D721Med (cell line): ENCODE data around the gene KLF15.

Experiments
- DNase-seq: peaks from one replicate; pipeline ENCODE4 v3.0.0; 2011; ENCODE audit warnings: low spot score; ENCODE audit not compliant: insufficient read length
- FAIRE-seq: peaks from 2 replicates; lab custom pipeline; 2011; peaks lifted over from hg19 to GRCh38; lab: Jason Lieb, UNC
- TF ChIP-seq, protein P1 (sequence below): IDR thresholded peaks from 2 replicates; pipeline ENCODE4 v1.5.1; 2012; ENCODE audit warnings: mild to moderate bottlenecking, control low read depth; ENCODE audit not compliant: insufficient read depth; ENCODE audit errors: missing control alignments

Gene KLF15

DNA sequence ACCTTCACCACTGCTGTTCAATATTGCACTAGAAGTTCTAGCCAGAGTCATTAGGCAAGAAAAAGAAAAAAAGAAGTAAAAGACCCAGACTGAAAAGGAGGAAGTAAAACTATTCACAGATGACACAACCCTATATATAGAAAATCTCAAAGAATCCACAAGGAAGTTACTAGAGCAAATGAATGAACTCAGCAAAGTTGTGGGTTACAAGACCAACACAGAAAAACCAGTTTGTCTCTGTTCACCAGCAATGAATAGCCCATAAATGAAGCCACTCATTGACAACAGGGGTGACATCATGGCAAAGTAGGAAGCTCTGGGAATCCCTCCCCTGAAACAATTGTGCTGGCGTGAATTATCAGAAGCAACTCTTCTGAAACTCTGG, 42.1 kb upstream of the KLF15 start:
- DNase-seq (no peak), FAIRE-seq (no peak)
- TF ChIP-seq, protein P1, sequence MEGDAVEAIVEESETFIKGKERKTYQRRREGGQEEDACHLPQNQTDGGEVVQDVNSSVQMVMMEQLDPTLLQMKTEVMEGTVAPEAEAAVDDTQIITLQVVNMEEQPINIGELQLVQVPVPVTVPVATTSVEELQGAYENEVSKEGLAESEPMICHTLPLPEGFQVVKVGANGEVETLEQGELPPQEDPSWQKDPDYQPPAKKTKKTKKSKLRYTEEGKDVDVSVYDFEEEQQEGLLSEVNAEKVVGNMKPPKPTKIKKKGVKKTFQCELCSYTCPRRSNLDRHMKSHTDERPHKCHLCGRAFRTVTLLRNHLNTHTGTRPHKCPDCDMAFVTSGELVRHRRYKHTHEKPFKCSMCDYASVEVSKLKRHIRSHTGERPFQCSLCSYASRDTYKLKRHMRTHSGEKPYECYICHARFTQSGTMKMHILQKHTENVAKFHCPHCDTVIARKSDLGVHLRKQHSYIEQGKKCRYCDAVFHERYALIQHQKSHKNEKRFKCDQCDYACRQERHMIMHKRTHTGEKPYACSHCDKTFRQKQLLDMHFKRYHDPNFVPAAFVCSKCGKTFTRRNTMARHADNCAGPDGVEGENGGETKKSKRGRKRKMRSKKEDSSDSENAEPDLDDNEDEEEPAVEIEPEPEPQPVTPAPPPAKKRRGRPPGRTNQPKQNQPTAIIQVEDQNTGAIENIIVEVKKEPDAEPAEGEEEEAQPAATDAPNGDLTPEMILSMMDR: no peak

- no peak for DNase-seq
- TF ChIP-seq, protein P1: no peak
- no peak for FAIRE-seq
Observed at GRCh38 chr3:126398423-126399350, 41.5 kb upstream of the KLF15 start.

DNA sequence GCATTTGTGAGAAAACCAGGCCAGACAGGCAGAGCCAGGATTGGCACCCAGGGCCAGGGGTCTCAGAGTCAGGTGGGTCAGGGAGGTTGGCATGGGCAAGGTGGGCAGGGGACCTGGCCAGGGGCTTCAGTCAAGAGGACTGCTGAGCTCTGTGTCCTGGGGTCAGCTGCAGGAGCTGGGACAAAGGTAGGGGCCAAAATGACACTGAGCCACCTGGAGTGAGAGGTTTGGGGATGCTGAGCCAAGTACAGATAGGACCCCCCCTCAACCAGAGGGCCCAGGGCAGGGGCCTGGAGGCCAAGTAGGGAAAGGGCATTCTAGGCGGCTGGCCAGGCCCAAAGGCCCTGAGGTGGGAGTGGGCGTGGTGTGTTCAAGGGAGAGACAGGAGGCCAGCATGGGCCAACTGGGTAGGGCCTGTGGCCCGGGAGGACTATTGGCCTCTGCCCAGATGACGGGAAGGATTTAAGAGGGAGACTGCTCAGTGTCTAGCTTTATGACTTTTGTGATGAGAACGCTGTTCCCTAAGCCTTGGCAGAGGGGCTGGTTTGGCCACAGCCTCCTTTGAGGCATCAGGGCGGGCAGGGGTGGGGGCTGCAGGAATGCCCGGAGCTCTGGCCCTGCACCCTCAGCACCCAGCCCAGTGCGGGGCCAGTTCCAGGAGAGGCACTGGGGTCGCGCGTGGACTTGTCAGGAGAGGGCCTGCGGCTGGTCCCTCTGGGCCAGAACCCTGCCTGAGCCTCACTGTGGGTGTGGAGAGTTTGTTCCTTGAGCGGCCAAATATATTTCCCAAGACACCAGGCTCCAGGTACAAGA, 40.6 kb upstream of the KLF15 start:
- no peak for DNase-seq
- TF ChIP-seq, protein P1: no peak
- no peak for FAIRE-seq

GRCh38 chr3:126396536-126396935, 39.3 kb upstream of the KLF15 start:
- FAIRE-seq: no peak
- TF ChIP-seq, protein P1: no peak

GRCh38 chr3:126395846-126396513, 38.8 kb upstream of the KLF15 start:
- FAIRE-seq (no peak), DNase-seq (no peak)

More at GRCh38 chr3:126396536-126396935, 39.3 kb upstream of the KLF15 start:
- DNase-seq: no peak

DNA sequence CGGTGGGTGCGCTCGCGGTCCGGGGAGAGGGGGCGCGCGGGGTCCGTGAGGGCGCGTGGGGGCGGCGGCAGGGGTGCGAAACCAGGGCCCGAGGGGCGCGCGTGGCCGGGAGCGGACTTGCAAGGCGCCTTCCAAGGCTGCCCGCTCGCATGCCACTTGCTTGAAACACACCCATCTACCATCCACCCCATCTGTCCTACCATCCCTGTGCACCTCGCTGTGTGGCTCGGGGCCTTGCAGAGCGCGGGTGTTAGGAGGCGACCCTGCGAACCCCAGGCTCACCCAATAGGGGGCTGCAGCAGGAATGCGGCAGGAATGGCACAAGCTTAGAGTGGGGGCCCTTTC, 37.7 kb upstream of the KLF15 start:
- FAIRE-seq (no peak), DNase-seq (no peak)
- TF ChIP-seq, protein P1: no peak

More at GRCh38 chr3:126395846-126396513, 38.8 kb upstream of the KLF15 start:
- TF ChIP-seq, protein P1: no peak
